Measurements from ENCODE around the gene TBC1D23.
A peak's percentile ranks its signal among the peaks of the same experiment; 100 is the strongest.
"Not testable (repeated sequence)": the region's sequence is repeated elsewhere in the genome, so short reads cannot be mapped to it uniquely, and the experiment has no call there.

TBC1D23 gene

DNA sequence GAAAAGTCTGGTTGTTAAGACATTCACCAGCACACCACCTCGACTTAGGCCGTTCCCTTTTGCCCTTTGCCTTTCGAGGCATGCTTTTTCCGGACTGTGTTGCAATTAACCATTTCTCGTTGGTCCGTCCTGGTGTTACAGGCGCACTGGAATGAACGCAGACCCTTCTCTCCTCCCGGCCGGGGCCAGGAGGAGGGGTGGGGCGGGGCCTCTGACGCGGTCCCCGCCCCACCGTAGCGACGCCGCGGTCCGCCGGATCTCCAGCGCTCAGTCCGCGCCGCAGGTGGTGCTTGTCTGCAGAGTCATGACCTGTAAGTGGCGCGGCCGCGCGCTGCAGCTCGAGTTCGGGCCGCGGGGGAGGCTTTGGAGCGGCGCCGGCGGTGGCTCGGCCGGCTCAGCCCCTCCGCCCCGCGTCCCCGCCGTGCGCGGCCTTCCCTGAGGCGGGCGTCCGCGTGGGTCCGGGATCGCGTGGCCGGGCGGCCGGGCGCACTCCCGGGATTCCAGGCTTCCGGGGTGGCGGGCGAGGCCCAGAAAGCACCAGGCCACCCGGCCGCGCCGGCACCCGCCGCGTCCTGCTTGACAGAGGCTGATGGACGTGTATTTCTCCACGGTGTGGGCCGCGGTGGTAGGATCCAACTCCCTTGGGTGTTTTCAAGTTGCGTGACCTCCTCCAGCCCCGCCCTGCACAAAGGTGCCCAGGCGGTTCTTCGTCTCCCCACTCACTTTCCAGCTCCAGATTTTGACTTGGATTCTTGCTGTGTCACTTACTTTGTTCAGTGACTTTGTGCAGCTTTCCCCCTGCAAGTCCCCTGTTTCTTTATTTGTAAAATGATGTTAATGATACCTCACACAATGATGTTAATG, 73.9 kb downstream of the TBC1D23 start, which contains the start of gene NIT2:
Gene NIT2, plus strand, starts transcription at position 270 of the 864 bp plus-strand sequence. Its CDS starts 35 bp downstream, at position 305.
- peak within 1 kb of the TSS; percentile 89 for H3K27ac ChIP-seq
- TF ChIP-seq ZFX (IDR thresholded peaks at IDR 0.05): peak; percentile 93
- TF ChIP-seq, protein P1, sequence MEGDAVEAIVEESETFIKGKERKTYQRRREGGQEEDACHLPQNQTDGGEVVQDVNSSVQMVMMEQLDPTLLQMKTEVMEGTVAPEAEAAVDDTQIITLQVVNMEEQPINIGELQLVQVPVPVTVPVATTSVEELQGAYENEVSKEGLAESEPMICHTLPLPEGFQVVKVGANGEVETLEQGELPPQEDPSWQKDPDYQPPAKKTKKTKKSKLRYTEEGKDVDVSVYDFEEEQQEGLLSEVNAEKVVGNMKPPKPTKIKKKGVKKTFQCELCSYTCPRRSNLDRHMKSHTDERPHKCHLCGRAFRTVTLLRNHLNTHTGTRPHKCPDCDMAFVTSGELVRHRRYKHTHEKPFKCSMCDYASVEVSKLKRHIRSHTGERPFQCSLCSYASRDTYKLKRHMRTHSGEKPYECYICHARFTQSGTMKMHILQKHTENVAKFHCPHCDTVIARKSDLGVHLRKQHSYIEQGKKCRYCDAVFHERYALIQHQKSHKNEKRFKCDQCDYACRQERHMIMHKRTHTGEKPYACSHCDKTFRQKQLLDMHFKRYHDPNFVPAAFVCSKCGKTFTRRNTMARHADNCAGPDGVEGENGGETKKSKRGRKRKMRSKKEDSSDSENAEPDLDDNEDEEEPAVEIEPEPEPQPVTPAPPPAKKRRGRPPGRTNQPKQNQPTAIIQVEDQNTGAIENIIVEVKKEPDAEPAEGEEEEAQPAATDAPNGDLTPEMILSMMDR (conservative IDR thresholded peaks at IDR 0.05): peak; percentile 12; the same call in 1 of the 2 replicates

DNA sequence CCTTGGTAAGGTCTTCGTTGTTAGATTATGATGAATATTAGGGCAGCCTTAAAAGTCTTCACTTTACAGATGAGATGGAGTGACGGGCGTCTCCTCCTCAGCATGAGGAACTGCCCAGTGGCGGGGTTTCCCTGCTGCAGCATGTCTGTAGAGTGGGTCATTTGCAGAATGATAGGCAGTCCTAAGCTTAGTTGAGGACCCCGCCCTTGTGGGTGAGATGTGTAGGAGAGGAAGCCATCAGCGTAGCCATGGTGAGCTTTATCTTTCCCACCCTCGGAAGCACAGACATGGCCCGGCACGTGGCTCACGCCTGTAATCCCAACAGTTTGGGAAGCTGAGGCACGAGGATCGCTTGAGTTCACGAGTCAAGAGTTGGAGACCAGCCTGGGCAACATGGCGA, 74.6 kb downstream of the TBC1D23 start:
- TF ChIP-seq ZFX (IDR thresholded peaks at IDR 0.05): no peak
- TF ChIP-seq, protein P1 (conservative IDR thresholded peaks at IDR 0.05): no peak
- peak overlapping the region; percentile 89 for H3K27ac ChIP-seq

- not testable (repeated sequence) for H3K27ac ChIP-seq
These were observed 75.4 kb downstream of the TBC1D23 start for GRCh38 chr3:100336229-100336628.

DNA sequence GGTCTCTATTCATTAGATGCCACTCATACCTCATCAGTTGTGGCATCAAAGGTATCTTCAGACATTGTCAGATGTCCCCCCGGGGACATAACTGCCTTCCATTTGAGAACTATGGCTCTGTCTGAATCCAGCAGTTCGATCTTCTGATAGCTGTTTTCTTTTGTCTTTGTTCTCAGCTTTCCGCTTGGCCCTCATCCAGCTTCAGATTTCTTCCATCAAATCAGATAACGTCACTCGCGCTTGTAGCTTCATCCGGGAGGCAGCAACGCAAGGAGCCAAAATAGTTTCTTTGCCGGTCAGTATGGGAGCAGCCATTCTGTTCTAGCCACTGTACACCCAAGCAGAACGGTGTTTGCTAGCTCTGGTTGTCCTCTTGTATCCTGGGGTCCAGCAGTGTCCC, 78.1 kb downstream of the TBC1D23 start:
- H3K27ac ChIP-seq: no peak overlapping the region
- TF ChIP-seq ZFX (IDR thresholded peaks at IDR 0.05): no peak
- TF ChIP-seq, protein P1 (conservative IDR thresholded peaks at IDR 0.05): no peak

DNA sequence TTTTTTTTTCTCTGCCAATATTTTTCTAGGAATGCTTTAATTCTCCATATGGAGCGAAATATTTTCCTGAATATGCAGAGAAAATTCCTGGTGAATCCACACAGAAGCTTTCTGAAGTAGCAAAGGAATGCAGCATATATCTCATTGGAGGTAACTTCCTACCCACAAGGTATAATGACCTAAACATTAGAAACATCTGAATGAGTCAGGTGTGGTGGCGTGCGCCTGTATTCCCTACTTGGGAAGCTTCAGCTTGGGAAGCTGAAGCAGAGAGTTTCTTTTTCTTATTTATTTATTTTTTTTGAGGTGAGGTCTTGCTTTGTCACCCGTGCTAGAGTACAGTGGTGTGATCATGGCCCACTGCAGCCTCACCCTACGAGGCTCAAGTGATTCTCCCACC, 79.0 kb downstream of the TBC1D23 start:
- H3K27ac ChIP-seq: no peak overlapping the region
- TF ChIP-seq, protein P1 (conservative IDR thresholded peaks at IDR 0.05): no peak
- TF ChIP-seq ZFX (IDR thresholded peaks at IDR 0.05): no peak

DNA sequence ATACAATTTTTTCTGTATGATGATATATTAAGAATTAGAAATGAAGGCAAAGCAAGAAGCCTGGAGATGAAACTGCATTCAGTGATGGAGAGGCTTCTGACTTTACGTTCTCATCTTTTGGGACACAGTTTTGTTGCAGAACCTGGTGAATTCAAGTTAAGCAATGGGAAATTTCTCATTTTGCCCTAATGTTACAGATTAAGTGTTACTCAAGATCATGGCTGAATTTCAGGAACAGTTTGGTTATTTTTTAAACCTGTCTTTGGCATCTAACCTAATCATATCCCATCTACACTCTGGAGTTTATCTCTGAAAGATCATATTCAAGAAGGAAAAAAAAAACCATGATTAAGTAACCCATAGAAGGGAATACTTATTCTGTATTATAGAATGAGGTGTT, 79.7 kb downstream of the TBC1D23 start:
- TF ChIP-seq ZFX (IDR thresholded peaks at IDR 0.05): no peak
- TF ChIP-seq, protein P1 (conservative IDR thresholded peaks at IDR 0.05): no peak
- H3K27ac ChIP-seq: no peak overlapping the region

DNA sequence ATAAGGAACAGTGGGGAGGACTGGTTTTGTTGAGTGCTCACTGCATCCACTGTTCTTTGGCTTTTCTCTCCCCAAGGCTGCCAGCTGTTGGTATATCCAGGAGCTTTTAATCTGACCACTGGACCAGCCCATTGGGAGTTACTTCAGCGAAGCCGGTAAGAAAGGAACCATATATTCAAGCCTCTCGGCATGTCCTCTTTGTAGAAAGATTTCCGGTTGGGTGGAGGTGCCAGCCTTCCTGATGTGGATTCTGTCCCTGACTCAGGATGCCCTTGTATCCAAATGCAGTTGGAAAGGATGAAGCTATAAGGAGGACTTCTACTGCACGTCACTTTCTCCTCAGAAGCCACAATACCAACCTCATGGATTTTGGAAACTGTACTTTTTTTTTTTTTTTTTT, 87.9 kb downstream of the TBC1D23 start:
- H3K27ac ChIP-seq: no peak overlapping the region
- no peak for TF ChIP-seq ZFX (IDR thresholded peaks at IDR 0.05)
- TF ChIP-seq, protein P1 (conservative IDR thresholded peaks at IDR 0.05): no peak

GRCh38 chr3:100351770-100352169, 91.0 kb downstream of the TBC1D23 start:
- not testable (repeated sequence) for H3K27ac ChIP-seq

Measured in C4-2B (cell line).